ENCODE data around the gene FECH. TPM values are rescaled to one million over a fixed set of nuclear protein-coding genes. Genes with fewer than 3 reads are reported as not detected.
A peak's percentile ranks its signal among the peaks of the same experiment; 100 is the strongest.

The FECH gene, protein sequence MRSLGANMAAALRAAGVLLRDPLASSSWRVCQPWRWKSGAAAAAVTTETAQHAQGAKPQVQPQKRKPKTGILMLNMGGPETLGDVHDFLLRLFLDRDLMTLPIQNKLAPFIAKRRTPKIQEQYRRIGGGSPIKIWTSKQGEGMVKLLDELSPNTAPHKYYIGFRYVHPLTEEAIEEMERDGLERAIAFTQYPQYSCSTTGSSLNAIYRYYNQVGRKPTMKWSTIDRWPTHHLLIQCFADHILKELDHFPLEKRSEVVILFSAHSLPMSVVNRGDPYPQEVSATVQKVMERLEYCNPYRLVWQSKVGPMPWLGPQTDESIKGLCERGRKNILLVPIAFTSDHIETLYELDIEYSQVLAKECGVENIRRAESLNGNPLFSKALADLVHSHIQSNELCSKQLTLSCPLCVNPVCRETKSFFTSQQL
- total RNA-seq (2022) (14.5 and 17.1 TPM in 2 replicates), Bru-seq, nascent RNA (percentile 52 among the genes with signal in this experiment), BruChase-seq, experiment 1, labeled RNA remaining after a 2-hour chase (percentile 55 among the genes with signal in this experiment), BruChase-seq, experiment 2, labeled RNA remaining after a 6-hour chase (percentile 66 among the genes with signal in this experiment)
- long read RNA-seq, transcript FECH-201 (11 exons, 3,853 nt) = major isoform, 28 of 36 reads
- long read RNA-seq, partial matches to known transcripts = 5 of 36 reads
- long read RNA-seq, other reads (novel, unspliced or antisense) = 1 of 36 reads

- H3K36me3 Mint-ChIP-seq (ENCODE audit: insufficient read depth, unreplicated experiment) = peaks cover 5% of the 10 kb centered on the region
- Histone ChIP-seq H3K36me3 (ENCODE audit: control insufficient read depth, insufficient read depth, low read length) (no peaks in the 10 kb centered on the region), H3K4me3 (ENCODE audit: low read depth, low read length) (peak within 1 kb of the TSS; percentile 67), H3K9me3 (no peaks in the 10 kb centered on the region), H3K27me3 (replicated peaks; ENCODE audit: control insufficient read depth, insufficient read depth, low read length) (no peaks in the 10 kb centered on the region), H3K4me1 (no peaks in the 10 kb centered on the region)
- no peaks in the 10 kb centered on the region for H3K9me3 Mint-ChIP-seq (ENCODE audit: unreplicated experiment)
- intact Hi-C loops (cut with micrococcal nuclease; ENCODE audit: unreplicated experiment) = no loop called here
- BruUV-seq (replicated peaks) = no TSS peak
- ChIA-PET POLR2A (no interaction called here), CTCF (no interaction called here)
- H3K4me3 Mint-ChIP-seq (ENCODE audit: unreplicated experiment) = peak within 1 kb of the TSS; percentile 75
- peaks cover 6% of the 10 kb centered on the region for H3K4me1 Mint-ChIP-seq (ENCODE audit: low read depth, unreplicated experiment)
- H3K27ac Mint-ChIP-seq (ENCODE audit: unreplicated experiment) = peak within 1 kb of the TSS; percentile 78
- no peaks in the 10 kb centered on the region for H3K27me3 Mint-ChIP-seq (ENCODE audit: insufficient read depth, unreplicated experiment)
- TF ChIP-seq, protein P1, sequence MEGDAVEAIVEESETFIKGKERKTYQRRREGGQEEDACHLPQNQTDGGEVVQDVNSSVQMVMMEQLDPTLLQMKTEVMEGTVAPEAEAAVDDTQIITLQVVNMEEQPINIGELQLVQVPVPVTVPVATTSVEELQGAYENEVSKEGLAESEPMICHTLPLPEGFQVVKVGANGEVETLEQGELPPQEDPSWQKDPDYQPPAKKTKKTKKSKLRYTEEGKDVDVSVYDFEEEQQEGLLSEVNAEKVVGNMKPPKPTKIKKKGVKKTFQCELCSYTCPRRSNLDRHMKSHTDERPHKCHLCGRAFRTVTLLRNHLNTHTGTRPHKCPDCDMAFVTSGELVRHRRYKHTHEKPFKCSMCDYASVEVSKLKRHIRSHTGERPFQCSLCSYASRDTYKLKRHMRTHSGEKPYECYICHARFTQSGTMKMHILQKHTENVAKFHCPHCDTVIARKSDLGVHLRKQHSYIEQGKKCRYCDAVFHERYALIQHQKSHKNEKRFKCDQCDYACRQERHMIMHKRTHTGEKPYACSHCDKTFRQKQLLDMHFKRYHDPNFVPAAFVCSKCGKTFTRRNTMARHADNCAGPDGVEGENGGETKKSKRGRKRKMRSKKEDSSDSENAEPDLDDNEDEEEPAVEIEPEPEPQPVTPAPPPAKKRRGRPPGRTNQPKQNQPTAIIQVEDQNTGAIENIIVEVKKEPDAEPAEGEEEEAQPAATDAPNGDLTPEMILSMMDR (IDR thresholded peaks at IDR 0.05; ENCODE audit: insufficient read depth in 1 of 2, low read depth in 1 of 2, low read length in 1 of 2, severe bottlenecking in 1 of 2, unreplicated experiment in 1 of 2) = no peak
- peak; percentile 50 to 70 for DNase-seq
These were observed at the start of gene FECH for GRCh38 chr18:57586251-57587049. TSS of gene FECH (minus strand) at chr18:57586702. CDS start at chr18:57586620, 82 bp downstream.

GRCh38 chr18:57635003-57635822 lies 48.7 kb upstream of the FECH start:
- no peak overlapping the region for H3K4me3 ChIP-seq (ENCODE audit: low read depth, low read length)
- CTCF ChIA-PET = no interaction called here
- no TSS peak for BruUV-seq (replicated peaks)
- Mint-ChIP-seq H3K27me3 (ENCODE audit: insufficient read depth, unreplicated experiment) (no peaks in the 10 kb centered on the region), H3K9me3 (ENCODE audit: unreplicated experiment) (no peaks in the 10 kb centered on the region), H3K36me3 (ENCODE audit: insufficient read depth, unreplicated experiment) (peaks cover 5% of the 10 kb centered on the region), H3K4me1 (ENCODE audit: low read depth, unreplicated experiment) (peaks cover 7% of the 10 kb centered on the region), H3K4me3 (ENCODE audit: unreplicated experiment) (no peak overlapping the region), H3K27ac (ENCODE audit: unreplicated experiment) (no peak overlapping the region)
- H3K4me1 ChIP-seq = no peaks in the 10 kb centered on the region
- intact Hi-C loops (cut with micrococcal nuclease; ENCODE audit: unreplicated experiment) = loop anchor here (10.0 kb wide), 1 partner anchor 220 kb away; no protein-coding TSS in a partner anchor
- POLR2A ChIA-PET = no interaction called here
- DNase-seq = no peak
- TF ChIP-seq, protein P1 (IDR thresholded peaks at IDR 0.05; ENCODE audit: insufficient read depth in 1 of 2, low read depth in 1 of 2, low read length in 1 of 2, severe bottlenecking in 1 of 2, unreplicated experiment in 1 of 2) = no peak
- no peaks in the 10 kb centered on the region for H3K36me3 ChIP-seq (ENCODE audit: control insufficient read depth, insufficient read depth, low read length)
- no peaks in the 10 kb centered on the region for H3K9me3 ChIP-seq
- no peaks in the 10 kb centered on the region for H3K27me3 ChIP-seq (replicated peaks; ENCODE audit: control insufficient read depth, insufficient read depth, low read length)

All from Caco-2 (cell line).